HCT116 (cell line): ENCODE results near the gene MAP3K7CL. TPM values are rescaled to one million over a fixed set of nuclear protein-coding genes. Genes with fewer than 3 reads are reported as not detected.

ENCODE experiments used
- ATAC-seq: fragments of 200-7000 bp; cut with Tn5 transposase; 2 replicates; pipeline ENCODE4 v1.9.1; 2020; ENCODE audit warnings: mild to moderate bottlenecking, moderate library complexity
- BruUV-seq: library from RNA; stranded (reverse); fragments of 400-500 nt; replicated peaks from 2 replicates; lab custom pipeline; 2021; lab: Mats Ljungman, UMichigan
- CTCF ChIA-PET: fragments of 300-600 bp; sonication (Branson Sonifier 250); formaldehyde crosslinking; loops from one replicate; lab custom pipeline; 2021; ENCODE audit warnings: antibody characterized with exemption; lab: Charles Lee
- POLR2A ChIA-PET: fragments of 300-600, 350-600 bp; sonication (Branson Sonifier 250); formaldehyde crosslinking; loops from one replicate; lab custom pipeline; 2021; ENCODE audit warnings: antibody characterized with exemption; lab: Charles Lee
- RAD21 ChIA-PET, 2 experiments: fragments of 300-600 bp; sonication (Branson Sonifier 250); formaldehyde crosslinking; loops; one replicate each; lab custom pipeline; 2023; ENCODE audit warnings: low total read pairs in 2 of 2; ENCODE audit not compliant: uncharacterized antibody in 2 of 2, unreplicated experiment in 2 of 2, low non-redundant PET in 1 of 2; lab: Charles Lee
- DNase-seq: peaks from one replicate; pipeline ENCODE4 v3.0.0-alpha.2; 2010; ENCODE audit warnings: low read depth, low spot score
- H2AFZ ChIP-seq: fragments of 200-600 bp; shearing (Covaris generic), sonication (generic); 2 replicates; pipeline ENCODE4 v1.6.1; 2017; ENCODE audit warnings: low read depth, mixed run types, mixed read lengths, antibody characterized with exemption, low read length; ENCODE audit not compliant: poor library complexity, severe bottlenecking
- H3K27ac ChIP-seq: 2 replicates; pipeline ENCODE4 v1.5.1; 2012; ENCODE audit warnings: low read depth, low read length
- H3K27me3 ChIP-seq: fragments of 200-600 bp; sonication (generic); 2 replicates; pipeline ENCODE4 v1.6.1; 2016; ENCODE audit warnings: mixed run types, low read length, mixed read lengths; ENCODE audit not compliant: insufficient read depth
- H3K36me3 ChIP-seq, 2 experiments: fragments of 200-500 bp in 1 of 2; fragments of 200-600 bp in 1 of 2; sonication (Bioruptor generic) in 1 of 2; sonication (generic) in 1 of 2; 2 replicates each; pipeline versions ENCODE4 v1.5.1 to v1.6.1; 2014 to 2016; ENCODE audit warnings: low read length in 2 of 2, inconsistent platforms in 1 of 2, mixed read lengths in 1 of 2, mixed run types in 1 of 2; ENCODE audit not compliant: insufficient read depth in 2 of 2, control insufficient read depth in 1 of 2
- H3K4me1 ChIP-seq, 2 experiments: fragments of 200-600 bp in 1 of 2; sonication (generic) in 1 of 2; 2 replicates each; pipeline versions ENCODE4 v1.5.1 to v1.6.1; 2012 to 2017; ENCODE audit warnings: low read length in 2 of 2, inconsistent platforms in 1 of 2, mild to moderate bottlenecking in 1 of 2, mixed read lengths in 1 of 2, mixed run types in 1 of 2, moderate library complexity in 1 of 2; ENCODE audit not compliant: insufficient read depth in 2 of 2, control insufficient read depth in 1 of 2
- H3K4me2 ChIP-seq: fragments of 200-600 bp; sonication (generic); 2 replicates; pipeline ENCODE4 v1.6.1; 2017; ENCODE audit warnings: mixed run types, low read length, mixed read lengths
- H3K4me3 ChIP-seq, 2 experiments: fragments of 200-600 bp in 1 of 2; sonication (generic) in 1 of 2; replicated peaks in 1 of 2; 2 replicates each; pipeline ENCODE4 v1.5.1; 2011 to 2016; ENCODE audit warnings: low read length in 2 of 2, control low read depth in 1 of 2, low read depth in 1 of 2, mild to moderate bottlenecking in 1 of 2, mixed read lengths in 1 of 2, mixed run types in 1 of 2
- H3K79me2 ChIP-seq: fragments of 200-600 bp; sonication (generic); 2 replicates; pipeline ENCODE4 v1.6.1; 2017; ENCODE audit warnings: mild to moderate bottlenecking, mixed run types, low read length, moderate library complexity, mixed read lengths; ENCODE audit not compliant: insufficient read depth
- H3K9ac ChIP-seq: fragments of 200-600 bp; sonication (generic); 2 replicates; pipeline ENCODE4 v1.6.1; 2016; ENCODE audit warnings: low read length, mixed read lengths
- H3K9me2 ChIP-seq: fragments of 200-600 bp; sonication (generic), shearing (Covaris generic); 2 replicates; pipeline ENCODE4 v1.6.1; 2017; ENCODE audit warnings: mixed run types, mild to moderate bottlenecking, moderate library complexity; ENCODE audit not compliant: insufficient read depth
- H3K9me3 ChIP-seq, 2 experiments: fragments of 200-500 bp in 1 of 2; fragments of 200-600 bp in 1 of 2; sonication (Bioruptor generic) in 1 of 2; sonication (generic) in 1 of 2; 2 replicates each; pipeline ENCODE4 v1.6.1; 2014 to 2017; ENCODE audit warnings: low read length in 2 of 2, mixed read lengths in 2 of 2, inconsistent platforms in 1 of 2, low read depth in 1 of 2, mild to moderate bottlenecking in 1 of 2, mixed run types in 1 of 2, moderate library complexity in 1 of 2; ENCODE audit not compliant: control insufficient read depth in 1 of 2, insufficient read depth in 1 of 2
- H4K20me1 ChIP-seq: fragments of 200-600 bp; sonication (generic), shearing (Covaris generic); 2 replicates; pipeline ENCODE4 v1.6.1; 2017; ENCODE audit warnings: mixed run types, mild to moderate bottlenecking, moderate library complexity; ENCODE audit not compliant: insufficient read depth
- EGR1 ChIP-seq: IDR thresholded peaks from 2 replicates; pipeline ENCODE4 v1.6.1; 2012; ENCODE audit warnings: low read depth
- ELF1 ChIP-seq: IDR thresholded peaks from 2 replicates; pipeline ENCODE4 v1.6.1; 2012; ENCODE audit warnings: low read depth, borderline replicate concordance
- EZH2 ChIP-seq: fragments of 200-600 bp; sonication (generic); IDR thresholded peaks from 2 replicates; pipeline ENCODE4 v1.6.1; 2017; ENCODE audit warnings: antibody characterized with exemption, mixed run types
- EZH2phosphoT487 ChIP-seq: fragments of 200-600 bp; IDR thresholded peaks from 2 replicates; pipeline ENCODE4 v1.6.1; 2018; ENCODE audit warnings: antibody characterized with exemption, borderline replicate concordance
- POLR2A ChIP-seq: IDR thresholded peaks from 2 replicates; pipeline ENCODE4 v1.7.0; 2011; ENCODE audit warnings: borderline replicate concordance; ENCODE audit not compliant: insufficient read depth, insufficient read length; ENCODE audit errors: extremely low read depth
- SIN3A ChIP-seq: IDR thresholded peaks from 2 replicates; pipeline ENCODE4 v1.6.1; 2012; ENCODE audit warnings: low read depth
- SP1 ChIP-seq: IDR thresholded peaks from 2 replicates; pipeline ENCODE4 v1.6.1; 2012; ENCODE audit warnings: low read depth
- SRF ChIP-seq: IDR thresholded peaks from 2 replicates; pipeline ENCODE4 v1.6.1; 2012; ENCODE audit warnings: low read depth
- YY1 ChIP-seq: IDR thresholded peaks from 2 replicates; pipeline ENCODE4 v1.6.1; 2011; ENCODE audit warnings: low read length, low read depth, moderate library complexity, mild to moderate bottlenecking; ENCODE audit not compliant: insufficient replicate concordance; ENCODE audit errors: extremely low read depth
- ZFX ChIP-seq: fragments of 450-650 bp; IDR thresholded peaks from 2 replicates; pipeline ENCODE4 v1.6.1; 2017
- ZNF274 ChIP-seq: fragments of 200-500 bp; sonication (Bioruptor generic); IDR thresholded peaks from 2 replicates; pipeline ENCODE4 v1.6.1; 2014; ENCODE audit warnings: mild to moderate bottlenecking, low read depth, low read length, inconsistent platforms
- intact Hi-C: fragments of 100-400 bp; cut with micrococcal nuclease; formaldehyde crosslinking; loops from 2 replicates; pipeline ENCODE4 v1.10.0; 2022
- total RNA-seq: library from RNA; stranded (reverse); gene quantifications from one replicate; pipeline ENCODE4 v1.2.1, GENCODE V29; 2021; ENCODE audit not compliant: unreplicated experiment
- TF ChIP-seq, protein P1 (sequence below): IDR thresholded peaks from 2 replicates; pipeline ENCODE4 v1.6.1; 2012
- TF ChIP-seq, protein P2 (sequence below): IDR thresholded peaks from 2 replicates; pipeline ENCODE4 v1.6.1; 2011; ENCODE audit warnings: mild to moderate bottlenecking, low read length, moderate library complexity; ENCODE audit not compliant: insufficient replicate concordance; ENCODE audit errors: extremely low read depth
- TF ChIP-seq, protein P3 (sequence below): IDR thresholded peaks from 2 replicates; pipeline ENCODE4 v1.6.1; 2012; ENCODE audit warnings: low read depth

Gene MAP3K7CL
- total RNA-seq, 1 experiment from 2014 or later: 0.57 TPM

DNA sequence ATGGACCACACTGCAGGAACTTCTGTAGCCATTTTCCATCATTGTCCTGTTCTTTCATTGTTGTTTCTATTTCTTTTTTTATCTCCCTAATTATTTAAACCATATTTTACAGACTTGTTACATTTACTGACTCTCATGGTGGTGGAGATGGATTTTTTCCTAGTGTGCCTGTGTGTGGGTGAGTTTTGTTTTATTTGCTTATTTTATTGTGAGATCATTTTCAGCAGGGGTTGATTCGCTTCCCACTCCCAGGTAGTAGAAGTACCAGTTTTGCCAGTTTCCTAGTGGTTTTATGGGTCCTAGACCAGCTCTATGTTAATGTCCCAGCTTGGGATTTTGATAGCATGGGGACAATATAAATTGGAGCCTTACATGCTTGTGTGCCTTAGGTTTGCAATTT is 88.3 kb downstream of the MAP3K7CL start:
- H2AFZ ChIP-seq: peak overlapping the region; percentile 13
- no peaks in the 10 kb centered on the region for H3K36me3 ChIP-seq
- no peaks in the 10 kb centered on the region for H3K9me3 ChIP-seq
- H3K4me1 ChIP-seq: peaks cover 0 to 11% of the 10 kb centered on the region in 2 experiments; a peak in 1 of 4 replicates
- H3K9me2 ChIP-seq: no peaks in the 10 kb centered on the region
- H3K4me3 ChIP-seq: no peak overlapping the region
- TF ChIP-seq SP1 (no peak), EGR1 (no peak), EZH2 (no peak), SRF (no peak), ELF1 (no peak), ZFX (no peak), SIN3A (no peak), EZH2phosphoT487 (no peak), ZNF274 (no peak), POLR2A (no peak), YY1 (no peak)
- TF ChIP-seq, protein P1, sequence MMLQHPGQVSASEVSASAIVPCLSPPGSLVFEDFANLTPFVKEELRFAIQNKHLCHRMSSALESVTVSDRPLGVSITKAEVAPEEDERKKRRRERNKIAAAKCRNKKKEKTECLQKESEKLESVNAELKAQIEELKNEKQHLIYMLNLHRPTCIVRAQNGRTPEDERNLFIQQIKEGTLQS: no peak
- TF ChIP-seq, protein P2, sequence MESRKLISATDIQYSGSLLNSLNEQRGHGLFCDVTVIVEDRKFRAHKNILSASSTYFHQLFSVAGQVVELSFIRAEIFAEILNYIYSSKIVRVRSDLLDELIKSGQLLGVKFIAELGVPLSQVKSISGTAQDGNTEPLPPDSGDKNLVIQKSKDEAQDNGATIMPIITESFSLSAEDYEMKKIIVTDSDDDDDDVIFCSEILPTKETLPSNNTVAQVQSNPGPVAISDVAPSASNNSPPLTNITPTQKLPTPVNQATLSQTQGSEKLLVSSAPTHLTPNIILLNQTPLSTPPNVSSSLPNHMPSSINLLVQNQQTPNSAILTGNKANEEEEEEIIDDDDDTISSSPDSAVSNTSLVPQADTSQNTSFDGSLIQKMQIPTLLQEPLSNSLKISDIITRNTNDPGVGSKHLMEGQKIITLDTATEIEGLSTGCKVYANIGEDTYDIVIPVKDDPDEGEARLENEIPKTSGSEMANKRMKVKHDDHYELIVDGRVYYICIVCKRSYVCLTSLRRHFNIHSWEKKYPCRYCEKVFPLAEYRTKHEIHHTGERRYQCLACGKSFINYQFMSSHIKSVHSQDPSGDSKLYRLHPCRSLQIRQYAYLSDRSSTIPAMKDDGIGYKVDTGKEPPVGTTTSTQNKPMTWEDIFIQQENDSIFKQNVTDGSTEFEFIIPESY: no peak
- TF ChIP-seq, protein P3, sequence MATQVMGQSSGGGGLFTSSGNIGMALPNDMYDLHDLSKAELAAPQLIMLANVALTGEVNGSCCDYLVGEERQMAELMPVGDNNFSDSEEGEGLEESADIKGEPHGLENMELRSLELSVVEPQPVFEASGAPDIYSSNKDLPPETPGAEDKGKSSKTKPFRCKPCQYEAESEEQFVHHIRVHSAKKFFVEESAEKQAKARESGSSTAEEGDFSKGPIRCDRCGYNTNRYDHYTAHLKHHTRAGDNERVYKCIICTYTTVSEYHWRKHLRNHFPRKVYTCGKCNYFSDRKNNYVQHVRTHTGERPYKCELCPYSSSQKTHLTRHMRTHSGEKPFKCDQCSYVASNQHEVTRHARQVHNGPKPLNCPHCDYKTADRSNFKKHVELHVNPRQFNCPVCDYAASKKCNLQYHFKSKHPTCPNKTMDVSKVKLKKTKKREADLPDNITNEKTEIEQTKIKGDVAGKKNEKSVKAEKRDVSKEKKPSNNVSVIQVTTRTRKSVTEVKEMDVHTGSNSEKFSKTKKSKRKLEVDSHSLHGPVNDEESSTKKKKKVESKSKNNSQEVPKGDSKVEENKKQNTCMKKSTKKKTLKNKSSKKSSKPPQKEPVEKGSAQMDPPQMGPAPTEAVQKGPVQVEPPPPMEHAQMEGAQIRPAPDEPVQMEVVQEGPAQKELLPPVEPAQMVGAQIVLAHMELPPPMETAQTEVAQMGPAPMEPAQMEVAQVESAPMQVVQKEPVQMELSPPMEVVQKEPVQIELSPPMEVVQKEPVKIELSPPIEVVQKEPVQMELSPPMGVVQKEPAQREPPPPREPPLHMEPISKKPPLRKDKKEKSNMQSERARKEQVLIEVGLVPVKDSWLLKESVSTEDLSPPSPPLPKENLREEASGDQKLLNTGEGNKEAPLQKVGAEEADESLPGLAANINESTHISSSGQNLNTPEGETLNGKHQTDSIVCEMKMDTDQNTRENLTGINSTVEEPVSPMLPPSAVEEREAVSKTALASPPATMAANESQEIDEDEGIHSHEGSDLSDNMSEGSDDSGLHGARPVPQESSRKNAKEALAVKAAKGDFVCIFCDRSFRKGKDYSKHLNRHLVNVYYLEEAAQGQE: no peak
- no TSS peak for BruUV-seq
- ATAC-seq: no peak
- no peaks in the 10 kb centered on the region for H4K20me1 ChIP-seq
- intact Hi-C loops: no loop called here
- H3K27ac ChIP-seq: no peak overlapping the region
- RAD21 ChIA-PET: no interaction called here
- no peaks in the 10 kb centered on the region for H3K79me2 ChIP-seq
- H3K9ac ChIP-seq: no peak overlapping the region
- CTCF ChIA-PET: interaction anchor here (0.8 kb wide), 1 partner anchor 22 kb away, joined by 3 read pairs; no protein-coding TSS in a partner anchor
- POLR2A ChIA-PET: no interaction called here
- H3K4me2 ChIP-seq: no peak overlapping the region
- no peak for DNase-seq
- no peaks in the 10 kb centered on the region for H3K27me3 ChIP-seq
